NAMALWA (cell line): Measurements from ENCODE around the gene SEL1L.
"Not testable (repeated sequence)": the region's sequence is repeated elsewhere in the genome, so short reads cannot be mapped to it uniquely, and the experiment has no call there.

ENCODE experiments used
- DNase-seq: peaks from one replicate; pipeline ENCODE4 v3.0.0-alpha.2; 2015; ENCODE audit warnings: low spot score

SEL1L gene

GRCh38 chr14:81525129-81525528 lies 8.5 kb downstream of the SEL1L start:
- DNase-seq, result no peak

- no peak for DNase-seq
Observed at GRCh38 chr14:81523616-81524015, 10.0 kb downstream of the SEL1L start.

- no peak for DNase-seq
Observed at GRCh38 chr14:81523016-81523415, 10.6 kb downstream of the SEL1L start.

DNA sequence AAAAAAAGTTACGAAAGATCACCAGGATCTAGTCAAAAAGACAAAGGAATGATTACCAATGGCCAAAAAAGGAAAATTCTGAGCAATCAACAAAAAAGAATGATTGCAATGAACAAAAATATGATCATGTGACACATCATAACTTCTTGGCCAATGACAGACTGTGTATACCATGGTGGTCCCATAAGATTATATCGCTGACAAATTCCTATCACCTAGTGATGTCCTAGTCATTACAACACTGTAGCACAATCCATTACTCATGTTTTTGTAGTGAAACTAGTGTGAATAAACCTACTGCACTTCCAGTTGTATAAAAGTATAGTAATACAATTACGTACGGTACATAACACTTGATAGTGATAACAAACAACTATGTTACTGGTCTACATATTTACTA lies 12.3 kb downstream of the SEL1L start:
- no peak for DNase-seq

- DNase-seq, result no peak
Observed at GRCh38 chr14:81519200-81520011, 14.2 kb downstream of the SEL1L start.

DNA sequence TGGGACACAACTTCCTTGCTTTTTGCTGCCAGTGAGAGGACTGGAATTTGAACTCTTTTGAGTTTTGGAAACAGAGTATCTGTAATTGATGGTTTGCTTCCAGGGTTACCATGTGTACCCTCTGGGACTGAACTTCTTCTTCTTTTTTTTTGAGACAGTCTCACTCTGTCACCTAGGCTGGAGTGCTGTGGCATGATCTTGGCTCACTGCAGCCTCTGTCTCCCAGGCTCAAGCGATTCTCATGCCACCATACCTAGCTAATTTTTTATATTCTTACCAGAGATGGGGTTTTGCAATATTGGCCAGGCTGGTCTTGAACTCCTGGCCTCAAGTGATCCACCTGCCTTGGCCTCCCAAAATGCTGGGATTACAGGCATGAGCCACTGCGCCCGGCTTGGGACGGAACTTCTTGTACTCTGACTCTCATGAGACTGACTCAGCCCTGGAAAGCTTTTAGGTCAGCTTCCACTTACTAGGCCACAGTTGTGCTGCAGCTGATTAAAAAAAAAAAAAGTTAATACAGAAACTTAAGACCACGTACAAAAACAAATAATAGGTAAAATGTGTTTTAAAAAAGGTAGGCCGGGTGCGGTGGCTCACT lies 15.8 kb downstream of the SEL1L start:
- no peak for DNase-seq

GRCh38 chr14:81516986-81517797 lies 16.5 kb downstream of the SEL1L start:
- DNase-seq, result no peak

DNA sequence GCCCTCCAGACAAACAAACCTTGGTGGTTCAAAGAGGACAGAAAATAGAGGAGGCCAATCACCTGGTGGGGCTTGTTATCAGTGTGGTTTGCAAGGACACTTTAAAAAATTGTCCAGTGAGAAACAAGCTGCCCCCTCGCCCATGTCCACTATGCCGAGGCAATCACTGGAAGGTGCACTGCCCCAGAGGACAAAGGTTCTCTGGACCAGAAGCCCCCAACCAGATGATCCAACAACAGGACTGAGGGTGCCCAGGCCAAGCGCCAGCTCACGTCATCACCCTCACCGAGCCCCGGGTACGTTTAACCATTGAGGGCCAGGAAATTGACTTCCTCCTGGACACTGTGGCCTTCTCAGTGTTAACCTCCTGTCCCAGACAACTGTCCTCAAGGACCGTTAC lies 17.7 kb downstream of the SEL1L start:
- DNase-seq, result not testable (repeated sequence)

GRCh38 chr14:81512826-81513225 lies 20.8 kb downstream of the SEL1L start:
- not testable (repeated sequence) for DNase-seq

DNA sequence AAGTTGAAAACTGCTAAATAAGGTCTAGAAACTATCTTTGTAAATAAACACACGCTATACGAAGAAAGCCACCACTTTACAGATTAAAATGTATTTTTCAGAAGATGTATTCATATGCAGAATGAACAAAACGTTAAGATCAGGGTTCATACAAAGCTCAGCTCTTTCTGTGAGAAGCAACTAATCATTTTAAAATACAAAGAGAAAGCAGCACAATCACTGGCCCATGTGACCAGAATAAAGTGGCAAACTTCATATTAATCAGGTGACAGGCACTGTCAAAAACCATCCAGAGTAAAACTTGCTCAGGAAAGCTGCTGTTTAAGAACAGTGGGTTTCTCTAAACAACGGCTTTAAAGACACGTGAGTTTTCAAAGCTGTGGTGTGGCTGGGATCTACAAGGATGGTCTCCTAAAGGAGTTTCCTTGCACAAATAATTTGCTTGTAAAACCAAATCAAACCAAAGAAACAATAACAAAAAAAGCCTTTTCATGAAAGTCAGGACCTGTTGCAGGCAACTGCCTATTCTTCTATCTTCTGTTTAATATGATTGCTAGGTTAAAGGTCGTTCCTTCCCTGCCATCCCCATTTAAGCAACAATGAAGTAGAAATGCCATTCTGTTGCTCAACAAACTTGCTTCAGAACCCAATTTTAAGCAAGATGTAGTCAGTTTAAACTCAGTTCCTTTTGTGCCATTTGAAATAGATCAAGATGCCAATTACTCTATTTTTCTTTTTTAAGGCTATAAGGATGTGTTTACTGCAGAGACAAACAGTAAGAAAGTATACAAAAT lies 22.3 kb downstream of the SEL1L start:
- DNase-seq, result no peak

DNA sequence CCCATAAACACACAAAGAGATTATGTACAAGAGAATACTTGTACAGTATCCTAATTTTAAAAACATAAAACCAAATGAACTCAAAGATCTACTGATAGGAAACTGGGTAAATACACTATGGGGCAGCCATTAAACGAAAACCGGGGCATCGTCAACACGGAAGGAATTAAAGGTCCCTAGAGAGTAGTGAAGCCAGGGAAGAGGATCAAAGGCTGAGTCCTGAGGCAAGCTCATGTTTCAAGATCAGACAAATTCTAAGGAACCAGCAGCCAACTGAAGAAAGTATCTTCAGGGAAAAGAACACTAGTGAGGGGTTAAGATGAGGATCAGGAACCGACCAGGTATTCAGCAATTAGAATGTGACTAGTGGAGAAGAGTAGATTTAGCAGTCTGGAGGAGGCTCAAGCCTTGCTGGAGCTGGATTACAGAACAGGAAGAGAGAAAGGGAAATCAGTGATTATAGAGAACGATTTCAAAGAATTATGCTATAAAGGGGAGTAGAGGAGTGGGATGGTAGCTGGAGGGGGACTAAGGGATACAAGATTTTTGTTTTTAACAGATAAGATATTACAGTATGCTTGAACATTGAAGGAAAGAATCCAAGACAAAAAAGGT lies 23.7 kb downstream of the SEL1L start:
- no peak for DNase-seq

GRCh38 chr14:81509321-81509720 lies 24.3 kb downstream of the SEL1L start:
- no peak for DNase-seq

- no peak for DNase-seq
Observed at GRCh38 chr14:81506487-81506886, 27.2 kb downstream of the SEL1L start.

- no peak for DNase-seq
Observed at GRCh38 chr14:81504864-81505263, 28.8 kb downstream of the SEL1L start.

- DNase-seq, result no peak
Observed at GRCh38 chr14:81485781-81486180, 47.9 kb downstream of the SEL1L start.

- no peak for DNase-seq
Observed at GRCh38 chr14:81485372-81485771, 48.3 kb downstream of the SEL1L start.

GRCh38 chr14:81484120-81484519 lies 49.5 kb downstream of the SEL1L start:
- no peak for DNase-seq

DNA sequence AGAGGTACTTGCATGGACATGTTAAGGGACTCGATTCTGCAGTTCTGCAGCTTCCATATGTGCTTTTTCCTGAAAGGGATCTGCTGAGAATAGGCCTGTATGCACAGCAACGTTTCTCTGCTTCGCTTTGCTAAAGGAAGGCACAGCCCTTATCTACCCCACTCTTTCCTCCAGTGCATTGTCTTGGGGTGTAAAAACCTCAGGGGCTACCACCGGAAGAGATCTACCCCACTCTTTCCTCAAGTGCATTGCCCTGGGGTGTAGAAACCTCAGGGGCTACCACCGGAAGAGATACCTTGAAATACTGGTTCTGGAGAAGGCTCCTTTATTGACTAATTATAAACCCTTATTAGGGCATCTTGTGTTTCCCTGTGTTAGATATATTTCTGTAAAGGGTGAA lies 52.9 kb downstream of the SEL1L start:
- no peak for DNase-seq

GRCh38 chr14:81478446-81478845 lies 55.2 kb downstream of the SEL1L start:
- no peak for DNase-seq

GRCh38 chr14:81476816-81477215 lies 56.8 kb downstream of the SEL1L start:
- DNase-seq, result no peak

DNA sequence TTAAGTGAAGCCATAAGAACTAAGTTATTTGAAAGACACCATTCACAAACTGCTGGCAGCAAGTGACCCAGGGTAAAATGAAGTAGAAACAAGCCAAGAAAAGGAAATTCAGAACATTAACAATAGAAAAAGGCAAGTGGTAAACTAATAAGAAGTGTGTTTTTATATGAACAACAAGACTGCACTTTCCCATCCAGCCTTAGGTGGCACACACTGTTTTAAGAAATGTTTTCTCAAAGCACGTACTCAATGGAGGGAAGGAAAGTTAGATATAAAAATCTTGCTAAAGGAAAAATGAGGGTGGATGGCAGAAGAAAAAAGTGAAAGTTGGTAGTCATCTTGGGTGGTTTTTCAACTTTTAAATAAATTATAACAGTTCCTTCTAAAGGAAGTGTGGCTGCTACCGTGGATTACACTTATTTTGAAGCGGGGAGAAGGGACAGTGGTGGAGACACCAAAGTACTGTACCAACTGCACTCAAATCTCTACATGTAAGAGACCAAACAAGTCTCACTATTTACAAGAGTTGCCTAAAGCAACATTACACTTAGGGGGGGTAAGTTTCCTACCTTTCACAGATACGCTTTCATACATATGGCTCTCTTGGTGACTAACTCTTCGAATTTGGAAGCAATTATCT lies 58.8 kb downstream of the SEL1L start:
- DNase-seq, result peak; percentile 16
